OCI-LY3 (cell line): ENCODE data around the gene FBXL13.

ENCODE experiments used
- H2AFZ ChIP-seq: fragments of 200-600, 300-600 bp; shearing (Covaris generic); 2 replicates; pipeline ENCODE4 v1.6.0; 2014; ENCODE audit warnings: antibody characterized with exemption, low read depth, low read length
- H3K27ac ChIP-seq: fragments of 200-600, 300-600 bp; sonication (generic); 2 replicates; pipeline ENCODE4 v1.5.1; 2014; ENCODE audit warnings: mild to moderate bottlenecking, low read length, moderate library complexity, mixed read lengths
- H3K27me3 ChIP-seq: fragments of 200-600, 300-600 bp; sonication (generic); 2 replicates; pipeline ENCODE4 v1.6.1; 2014; ENCODE audit warnings: low read depth, low read length, mixed read lengths
- H3K36me3 ChIP-seq: fragments of 200-600, 300-600 bp; sonication (generic); replicated peaks from 2 replicates; pipeline ENCODE3; 2014; ENCODE audit warnings: low read depth, low read length, mixed read lengths
- H3K4me1 ChIP-seq: fragments of 300-600, 200-600 bp; sonication (generic); 2 replicates; pipeline ENCODE4 v1.6.1; 2014; ENCODE audit warnings: low read length, mixed read lengths
- H3K4me2 ChIP-seq: fragments of 200-600, 300-600 bp; sonication (generic); 2 replicates; pipeline ENCODE4 v1.6.1; 2014; ENCODE audit warnings: low read length, mixed read lengths
- H3K4me3 ChIP-seq: fragments of 300-600, 200-600 bp; sonication (generic); 2 replicates; pipeline ENCODE4 v1.5.1; 2014; ENCODE audit warnings: antibody characterized with exemption, mild to moderate bottlenecking, low read length, moderate library complexity
- H3K79me2 ChIP-seq: fragments of 300-600, 200-600 bp; shearing (Covaris generic); 2 replicates; pipeline ENCODE4 v1.6.1; 2014; ENCODE audit warnings: mild to moderate bottlenecking, low read length, mixed read lengths
- H3K9ac ChIP-seq: fragments of 300-600, 200-600 bp; shearing (Covaris generic); 2 replicates; pipeline ENCODE4 v1.6.0; 2014; ENCODE audit warnings: mild to moderate bottlenecking, low read length, moderate library complexity
- H3K9me3 ChIP-seq: fragments of 200-600, 300-600 bp; shearing (Covaris generic); 2 replicates; pipeline ENCODE4 v1.6.1; 2014; ENCODE audit warnings: low read length, mixed read lengths; ENCODE audit not compliant: insufficient read depth
- H4K20me1 ChIP-seq: fragments of 200-600, 300-600 bp; sonication (generic); 2 replicates; pipeline ENCODE4 v1.6.1; 2016; ENCODE audit warnings: low read length, mixed read lengths; ENCODE audit not compliant: insufficient read depth
- CTCF ChIP-seq: fragments of 200-600, 300-600 bp; sonication (generic); IDR thresholded peaks from 2 replicates; pipeline ENCODE4 v1.5.1; 2014; ENCODE audit warnings: antibody characterized with exemption, low read length, low read depth
- EZH2phosphoT487 ChIP-seq: fragments of 200-600 bp; shearing (Covaris generic); IDR thresholded peaks from 2 replicates; pipeline ENCODE4 v1.6.1; 2018; ENCODE audit warnings: antibody characterized with exemption, mixed run types, low read depth

The FBXL13 gene

GRCh38 chr7:102895602-102896001 lies 179.0 kb downstream of the FBXL13 start:
- H3K4me2 ChIP-seq: no peak overlapping the region
- no peak overlapping the region for H3K27ac ChIP-seq
- H3K36me3 ChIP-seq: no peaks in the 10 kb centered on the region
- H3K27me3 ChIP-seq: no peaks in the 10 kb centered on the region
- H3K4me1 ChIP-seq: 0 out of 2 replicates have a peak, but pooled peaks cover 4% of the 10 kb centered on the region
- H3K9ac ChIP-seq: no peak overlapping the region
- TF ChIP-seq CTCF (no peak), EZH2phosphoT487 (no peak)
- no peak overlapping the region for H3K4me3 ChIP-seq
- H2AFZ ChIP-seq: no peak overlapping the region
- H4K20me1 ChIP-seq: no peaks in the 10 kb centered on the region
- H3K9me3 ChIP-seq: no peaks in the 10 kb centered on the region
- no peaks in the 10 kb centered on the region for H3K79me2 ChIP-seq

- no peaks in the 10 kb centered on the region for H4K20me1 ChIP-seq
- no peak overlapping the region for H3K4me3 ChIP-seq
- no peak overlapping the region for H2AFZ ChIP-seq
- no peaks in the 10 kb centered on the region for H3K79me2 ChIP-seq
- no peaks in the 10 kb centered on the region for H3K27me3 ChIP-seq
- H3K9me3 ChIP-seq: no peaks in the 10 kb centered on the region
- H3K4me1 ChIP-seq: 0 out of 2 replicates have a peak, but pooled peaks cover 4% of the 10 kb centered on the region
- no peaks in the 10 kb centered on the region for H3K36me3 ChIP-seq
- H3K4me2 ChIP-seq: no peak overlapping the region
- H3K27ac ChIP-seq: no peak overlapping the region
- no peak overlapping the region for H3K9ac ChIP-seq
- TF ChIP-seq CTCF: no peak
- TF ChIP-seq EZH2phosphoT487: no peak
Observed at GRCh38 chr7:102892631-102893278, 181.8 kb downstream of the FBXL13 start.

GRCh38 chr7:102891693-102892261 lies 182.8 kb downstream of the FBXL13 start:
- Histone ChIP-seq H3K4me2 (no peak overlapping the region), H3K79me2 (no peaks in the 10 kb centered on the region), H3K4me3 (no peak overlapping the region), H3K4me1 (0 out of 2 replicates have a peak, but pooled peaks cover 4% of the 10 kb centered on the region), H3K27me3 (no peaks in the 10 kb centered on the region), H3K9me3 (no peaks in the 10 kb centered on the region), H2AFZ (no peak overlapping the region), H3K36me3 (no peaks in the 10 kb centered on the region), H3K9ac (no peak overlapping the region), H4K20me1 (no peaks in the 10 kb centered on the region), H3K27ac (no peak overlapping the region)
- TF ChIP-seq EZH2phosphoT487 (no peak), CTCF (no peak)

GRCh38 chr7:102890971-102891692 lies 183.5 kb downstream of the FBXL13 start:
- H3K4me2 ChIP-seq: no peak overlapping the region
- H3K27ac ChIP-seq: no peak overlapping the region
- no peaks in the 10 kb centered on the region for H4K20me1 ChIP-seq
- TF ChIP-seq CTCF (no peak), EZH2phosphoT487 (no peak)
- H2AFZ ChIP-seq: no peak overlapping the region
- H3K79me2 ChIP-seq: no peaks in the 10 kb centered on the region
- H3K9me3 ChIP-seq: no peaks in the 10 kb centered on the region
- H3K27me3 ChIP-seq: no peaks in the 10 kb centered on the region
- H3K4me3 ChIP-seq: no peak overlapping the region
- H3K36me3 ChIP-seq: no peaks in the 10 kb centered on the region
- 0 out of 2 replicates have a peak, but pooled peaks cover 4% of the 10 kb centered on the region for H3K4me1 ChIP-seq
- H3K9ac ChIP-seq: no peak overlapping the region
